HCT116 (cell line): ENCODE measurements around the gene THAP5. TPM values are rescaled to one million over a fixed set of nuclear protein-coding genes. Genes with fewer than 3 reads are reported as not detected.

ENCODE experiments used
- ATAC-seq: fragments of 200-7000 bp; cut with Tn5 transposase; 2 replicates; pipeline ENCODE4 v1.9.1; 2020; ENCODE audit warnings: mild to moderate bottlenecking, moderate library complexity
- BruUV-seq: library from RNA; stranded (reverse); fragments of 400-500 nt; replicated peaks from 2 replicates; lab custom pipeline; 2021; lab: Mats Ljungman, UMichigan
- CTCF ChIA-PET: fragments of 300-600 bp; sonication (Branson Sonifier 250); formaldehyde crosslinking; loops from one replicate; lab custom pipeline; 2021; ENCODE audit warnings: antibody characterized with exemption; lab: Charles Lee
- POLR2A ChIA-PET: fragments of 300-600, 350-600 bp; sonication (Branson Sonifier 250); formaldehyde crosslinking; loops from one replicate; lab custom pipeline; 2021; ENCODE audit warnings: antibody characterized with exemption; lab: Charles Lee
- RAD21 ChIA-PET, 2 experiments: fragments of 300-600 bp; sonication (Branson Sonifier 250); formaldehyde crosslinking; loops; one replicate each; lab custom pipeline; 2023; ENCODE audit warnings: low total read pairs in 2 of 2; ENCODE audit not compliant: uncharacterized antibody in 2 of 2, unreplicated experiment in 2 of 2, low non-redundant PET in 1 of 2; lab: Charles Lee
- DNase-seq: peaks from one replicate; pipeline ENCODE4 v3.0.0-alpha.2; 2010; ENCODE audit warnings: low read depth, low spot score
- H2AFZ ChIP-seq: fragments of 200-600 bp; shearing (Covaris generic), sonication (generic); 2 replicates; pipeline ENCODE4 v1.6.1; 2017; ENCODE audit warnings: low read depth, mixed run types, mixed read lengths, antibody characterized with exemption, low read length; ENCODE audit not compliant: poor library complexity, severe bottlenecking
- H3K27ac ChIP-seq: 2 replicates; pipeline ENCODE4 v1.5.1; 2012; ENCODE audit warnings: low read depth, low read length
- H3K27me3 ChIP-seq: fragments of 200-600 bp; sonication (generic); 2 replicates; pipeline ENCODE4 v1.6.1; 2016; ENCODE audit warnings: mixed run types, low read length, mixed read lengths; ENCODE audit not compliant: insufficient read depth
- H3K36me3 ChIP-seq, 2 experiments: fragments of 200-500 bp in 1 of 2; fragments of 200-600 bp in 1 of 2; sonication (Bioruptor generic) in 1 of 2; sonication (generic) in 1 of 2; 2 replicates each; pipeline versions ENCODE4 v1.5.1 to v1.6.1; 2014 to 2016; ENCODE audit warnings: low read length in 2 of 2, inconsistent platforms in 1 of 2, mixed read lengths in 1 of 2, mixed run types in 1 of 2; ENCODE audit not compliant: insufficient read depth in 2 of 2, control insufficient read depth in 1 of 2
- H3K4me1 ChIP-seq, 2 experiments: fragments of 200-600 bp in 1 of 2; sonication (generic) in 1 of 2; 2 replicates each; pipeline versions ENCODE4 v1.5.1 to v1.6.1; 2012 to 2017; ENCODE audit warnings: low read length in 2 of 2, inconsistent platforms in 1 of 2, mild to moderate bottlenecking in 1 of 2, mixed read lengths in 1 of 2, mixed run types in 1 of 2, moderate library complexity in 1 of 2; ENCODE audit not compliant: insufficient read depth in 2 of 2, control insufficient read depth in 1 of 2
- H3K4me2 ChIP-seq: fragments of 200-600 bp; sonication (generic); 2 replicates; pipeline ENCODE4 v1.6.1; 2017; ENCODE audit warnings: mixed run types, low read length, mixed read lengths
- H3K4me3 ChIP-seq, 2 experiments: fragments of 200-600 bp in 1 of 2; sonication (generic) in 1 of 2; replicated peaks in 1 of 2; 2 replicates each; pipeline ENCODE4 v1.5.1; 2011 to 2016; ENCODE audit warnings: low read length in 2 of 2, control low read depth in 1 of 2, low read depth in 1 of 2, mild to moderate bottlenecking in 1 of 2, mixed read lengths in 1 of 2, mixed run types in 1 of 2
- H3K79me2 ChIP-seq: fragments of 200-600 bp; sonication (generic); 2 replicates; pipeline ENCODE4 v1.6.1; 2017; ENCODE audit warnings: mild to moderate bottlenecking, mixed run types, low read length, moderate library complexity, mixed read lengths; ENCODE audit not compliant: insufficient read depth
- H3K9ac ChIP-seq: fragments of 200-600 bp; sonication (generic); 2 replicates; pipeline ENCODE4 v1.6.1; 2016; ENCODE audit warnings: low read length, mixed read lengths
- H3K9me2 ChIP-seq: fragments of 200-600 bp; sonication (generic), shearing (Covaris generic); 2 replicates; pipeline ENCODE4 v1.6.1; 2017; ENCODE audit warnings: mixed run types, mild to moderate bottlenecking, moderate library complexity; ENCODE audit not compliant: insufficient read depth
- H3K9me3 ChIP-seq, 2 experiments: fragments of 200-500 bp in 1 of 2; fragments of 200-600 bp in 1 of 2; sonication (Bioruptor generic) in 1 of 2; sonication (generic) in 1 of 2; 2 replicates each; pipeline ENCODE4 v1.6.1; 2014 to 2017; ENCODE audit warnings: low read length in 2 of 2, mixed read lengths in 2 of 2, inconsistent platforms in 1 of 2, low read depth in 1 of 2, mild to moderate bottlenecking in 1 of 2, mixed run types in 1 of 2, moderate library complexity in 1 of 2; ENCODE audit not compliant: control insufficient read depth in 1 of 2, insufficient read depth in 1 of 2
- H4K20me1 ChIP-seq: fragments of 200-600 bp; sonication (generic), shearing (Covaris generic); 2 replicates; pipeline ENCODE4 v1.6.1; 2017; ENCODE audit warnings: mixed run types, mild to moderate bottlenecking, moderate library complexity; ENCODE audit not compliant: insufficient read depth
- ATF3 ChIP-seq: IDR thresholded peaks from 2 replicates; pipeline ENCODE4 v1.6.1; 2012
- EGR1 ChIP-seq: IDR thresholded peaks from 2 replicates; pipeline ENCODE4 v1.6.1; 2012; ENCODE audit warnings: low read depth
- RAD21 ChIP-seq: IDR thresholded peaks from 2 replicates; pipeline ENCODE4 v1.6.1; 2012; ENCODE audit warnings: low read depth, mild to moderate bottlenecking
- SP1 ChIP-seq: IDR thresholded peaks from 2 replicates; pipeline ENCODE4 v1.6.1; 2012; ENCODE audit warnings: low read depth
- YY1 ChIP-seq: IDR thresholded peaks from 2 replicates; pipeline ENCODE4 v1.6.1; 2011; ENCODE audit warnings: low read length, low read depth, moderate library complexity, mild to moderate bottlenecking; ENCODE audit not compliant: insufficient replicate concordance; ENCODE audit errors: extremely low read depth
- intact Hi-C: fragments of 100-400 bp; cut with micrococcal nuclease; formaldehyde crosslinking; loops from 2 replicates; pipeline ENCODE4 v1.10.0; 2022
- total RNA-seq: library from RNA; stranded (reverse); gene quantifications from one replicate; pipeline ENCODE4 v1.2.1, GENCODE V29; 2021; ENCODE audit not compliant: unreplicated experiment
- TF ChIP-seq, protein P1 (sequence below): IDR thresholded peaks from 2 replicates; pipeline ENCODE4 v1.6.1; 2011; ENCODE audit warnings: mild to moderate bottlenecking, low read length, moderate library complexity; ENCODE audit not compliant: insufficient replicate concordance; ENCODE audit errors: extremely low read depth

The THAP5 gene
- total RNA-seq, 1 experiment from 2014 or later = 29.3 TPM

GRCh38 chr7:108584211-108584610 is 14.7 kb upstream of the THAP5 start:
- no peaks in the 10 kb centered on the region for H3K79me2 ChIP-seq
- H3K36me3 ChIP-seq = 0 out of 4 replicates have a peak, but pooled peaks cover 0 to 3% of the 10 kb centered on the region in 2 experiments
- H3K27ac ChIP-seq = no peak overlapping the region
- ChIA-PET CTCF (no interaction called here), RAD21 (no interaction called here), POLR2A (no interaction called here)
- no peaks in the 10 kb centered on the region for H3K27me3 ChIP-seq
- H2AFZ ChIP-seq = no peak overlapping the region
- ATAC-seq (no peak), DNase-seq (no peak)
- H3K4me1 ChIP-seq = peaks cover 0 to 8% of the 10 kb centered on the region in 2 experiments; a peak in 1 of 4 replicates
- no peak overlapping the region for H3K9ac ChIP-seq
- TF ChIP-seq EGR1 (no peak), YY1 (no peak)
- H3K4me2 ChIP-seq = no peak overlapping the region
- no peaks in the 10 kb centered on the region for H3K9me2 ChIP-seq
- intact Hi-C loops = no loop called here
- BruUV-seq = no TSS peak
- peaks cover 0 to 3% of the 10 kb centered on the region in 2 experiments; a peak in 2 of 4 replicates for H3K9me3 ChIP-seq
- H4K20me1 ChIP-seq = no peaks in the 10 kb centered on the region
- H3K4me3 ChIP-seq = no peak overlapping the region

DNA sequence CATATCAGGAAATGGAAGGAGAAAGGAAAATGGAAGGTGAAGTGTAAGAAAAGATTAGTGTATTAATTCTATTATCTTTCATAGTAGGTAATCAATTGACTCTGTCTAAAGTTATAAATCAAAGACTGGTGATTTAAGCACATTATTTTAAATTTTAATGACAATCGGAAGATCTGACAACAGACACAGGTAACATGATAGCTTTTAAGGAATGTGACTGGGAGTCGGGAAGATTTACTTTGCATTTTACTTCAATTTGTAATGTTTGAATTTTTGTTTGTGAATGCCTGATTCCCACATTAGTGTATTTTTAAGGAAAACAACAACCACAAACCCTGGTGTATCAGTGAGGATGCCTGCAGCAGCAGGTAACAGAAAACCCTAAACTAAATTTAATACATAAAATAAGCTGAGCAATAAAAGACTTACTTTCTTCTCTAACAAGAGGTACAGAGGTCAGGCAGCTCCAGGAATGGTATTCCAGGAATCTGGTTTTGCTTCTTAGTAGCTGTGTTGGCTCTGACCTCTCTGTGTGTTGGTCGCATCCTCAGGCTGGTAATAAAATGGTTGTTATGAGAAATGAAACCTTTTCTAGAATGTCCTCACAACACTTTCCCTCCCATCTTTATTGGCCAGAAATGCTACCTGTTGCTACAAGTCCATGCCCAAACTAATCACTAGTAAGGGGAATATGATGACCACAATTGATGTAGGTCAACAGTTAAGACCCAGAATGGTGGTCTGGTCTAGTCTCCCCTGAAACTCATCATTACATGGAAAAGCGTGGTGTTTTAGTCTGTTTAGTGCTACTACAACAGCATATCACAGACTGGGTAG is 12.4 kb upstream of the THAP5 start:
- peak overlapping the region; percentile 13 for H3K4me2 ChIP-seq
- 0 out of 4 replicates have a peak, but pooled peaks cover 0 to 6% of the 10 kb centered on the region in 2 experiments for H3K36me3 ChIP-seq
- peaks cover 0 to 8% of the 10 kb centered on the region in 2 experiments; a peak in 1 of 4 replicates for H3K4me1 ChIP-seq
- RAD21 ChIA-PET = no interaction called here
- no peak overlapping the region for H3K9ac ChIP-seq
- peaks cover 0 to 5% of the 10 kb centered on the region in 2 experiments; a peak in 2 of 4 replicates for H3K9me3 ChIP-seq
- H2AFZ ChIP-seq = no peak overlapping the region
- POLR2A ChIA-PET = interaction anchor here (0.7 kb wide), 1 partner anchor 10 kb away, joined by 3 read pairs; no protein-coding TSS in a partner anchor
- H3K79me2 ChIP-seq = no peaks in the 10 kb centered on the region
- BruUV-seq = no TSS peak
- TF ChIP-seq ATF3 (no peak), SP1 (no peak), RAD21 (no peak)
- TF ChIP-seq, protein P1, sequence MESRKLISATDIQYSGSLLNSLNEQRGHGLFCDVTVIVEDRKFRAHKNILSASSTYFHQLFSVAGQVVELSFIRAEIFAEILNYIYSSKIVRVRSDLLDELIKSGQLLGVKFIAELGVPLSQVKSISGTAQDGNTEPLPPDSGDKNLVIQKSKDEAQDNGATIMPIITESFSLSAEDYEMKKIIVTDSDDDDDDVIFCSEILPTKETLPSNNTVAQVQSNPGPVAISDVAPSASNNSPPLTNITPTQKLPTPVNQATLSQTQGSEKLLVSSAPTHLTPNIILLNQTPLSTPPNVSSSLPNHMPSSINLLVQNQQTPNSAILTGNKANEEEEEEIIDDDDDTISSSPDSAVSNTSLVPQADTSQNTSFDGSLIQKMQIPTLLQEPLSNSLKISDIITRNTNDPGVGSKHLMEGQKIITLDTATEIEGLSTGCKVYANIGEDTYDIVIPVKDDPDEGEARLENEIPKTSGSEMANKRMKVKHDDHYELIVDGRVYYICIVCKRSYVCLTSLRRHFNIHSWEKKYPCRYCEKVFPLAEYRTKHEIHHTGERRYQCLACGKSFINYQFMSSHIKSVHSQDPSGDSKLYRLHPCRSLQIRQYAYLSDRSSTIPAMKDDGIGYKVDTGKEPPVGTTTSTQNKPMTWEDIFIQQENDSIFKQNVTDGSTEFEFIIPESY = no peak
- no peak overlapping the region for H3K4me3 ChIP-seq
- CTCF ChIA-PET = no interaction called here
- no peaks in the 10 kb centered on the region for H4K20me1 ChIP-seq
- DNase-seq (no peak), ATAC-seq (peak; percentile 60; the same call in 1 of the 2 replicates)
- no peaks in the 10 kb centered on the region for H3K27me3 ChIP-seq
- no peaks in the 10 kb centered on the region for H3K9me2 ChIP-seq
- no peak overlapping the region for H3K27ac ChIP-seq
- intact Hi-C loops = no loop called here
